ENCODE data around the gene OPRM1.

- TF ChIP-seq CEBPB (IDR thresholded peaks at IDR 0.05) (no peak), TAF1 (IDR thresholded peaks at IDR 0.05; ENCODE audit: low read depth) (no peak), EP300 (IDR thresholded peaks at IDR 0.05; ENCODE audit: borderline replicate concordance) (no peak), RAD21 (IDR thresholded peaks at IDR 0.05; ENCODE audit: low read depth) (no peak), USF1 (IDR thresholded peaks at IDR 0.05) (no peak)
These were observed 17.5 kb downstream of the OPRM1 start for GRCh38 chr6:154056536-154056935.

All from Ishikawa (cell line).